GM21423 (cell line): Measurements from ENCODE around the gene SOX4.

Source experiments
- ATAC-seq: cut with Tn5 transposase; IDR thresholded peaks from one replicate; pipeline ENCODE4 v1.9.1; 2021; ENCODE audit warnings: mild to moderate bottlenecking, moderate library complexity; ENCODE audit not compliant: unreplicated experiment

Gene SOX4

GRCh38 chr6:21593927-21594415 is 420 bp downstream of the SOX4 start:
- ATAC-seq = peak; percentile 15

GRCh38 chr6:21594416-21595281 is 1.1 kb downstream of the SOX4 start:
- ATAC-seq = peak; percentile 6

- ATAC-seq = peak; percentile 11
These were observed 2.0 kb downstream of the SOX4 start for GRCh38 chr6:21595285-21596144.

GRCh38 chr6:21596145-21596948 is 2.8 kb downstream of the SOX4 start:
- peak; percentile 17 for ATAC-seq

- ATAC-seq = no peak
These were observed 3.6 kb downstream of the SOX4 start for GRCh38 chr6:21596949-21597682.

GRCh38 chr6:21597801-21598673 is 4.5 kb downstream of the SOX4 start:
- ATAC-seq = no peak

- ATAC-seq = no peak
These were observed 5.1 kb downstream of the SOX4 start for GRCh38 chr6:21598674-21599023.

GRCh38 chr6:21599051-21599696 is 5.6 kb downstream of the SOX4 start:
- no peak for ATAC-seq

GRCh38 chr6:21601339-21601923 is 7.9 kb downstream of the SOX4 start:
- no peak for ATAC-seq

GRCh38 chr6:21601932-21602390 is 8.4 kb downstream of the SOX4 start:
- no peak for ATAC-seq

- ATAC-seq = peak; percentile 50
These were observed 9.8 kb downstream of the SOX4 start for GRCh38 chr6:21603082-21603952.

GRCh38 chr6:21604081-21604480 is 10.5 kb downstream of the SOX4 start:
- peak; percentile 6 for ATAC-seq

- ATAC-seq = no peak
These were observed 11.6 kb downstream of the SOX4 start for GRCh38 chr6:21605166-21605565.

- ATAC-seq = no peak
These were observed 15.1 kb downstream of the SOX4 start for GRCh38 chr6:21608601-21609000.

- ATAC-seq = no peak
These were observed 16.4 kb downstream of the SOX4 start for GRCh38 chr6:21609881-21610329.

GRCh38 chr6:21610341-21610740 is 16.8 kb downstream of the SOX4 start:
- peak; percentile 84 for ATAC-seq

- no peak for ATAC-seq
These were observed 17.9 kb downstream of the SOX4 start for GRCh38 chr6:21611485-21611884.
